SIG-M5 treated with dmso at 0.1 percent for 504 hours (cell line): ENCODE results near the gene PCDH17.

Experiments used
- DNase-seq: peaks from one replicate; lab custom pipeline; 2025; ENCODE audit not compliant: unreplicated experiment; lab: John Stamatoyannopoulos, UW

PCDH17 gene

GRCh38 chr13:57726981-57727380 lies 95.4 kb downstream of the PCDH17 start:
- DNase-seq: no peak

GRCh38 chr13:57734306-57734705 lies 102.8 kb downstream of the PCDH17 start:
- no peak for DNase-seq

DNA sequence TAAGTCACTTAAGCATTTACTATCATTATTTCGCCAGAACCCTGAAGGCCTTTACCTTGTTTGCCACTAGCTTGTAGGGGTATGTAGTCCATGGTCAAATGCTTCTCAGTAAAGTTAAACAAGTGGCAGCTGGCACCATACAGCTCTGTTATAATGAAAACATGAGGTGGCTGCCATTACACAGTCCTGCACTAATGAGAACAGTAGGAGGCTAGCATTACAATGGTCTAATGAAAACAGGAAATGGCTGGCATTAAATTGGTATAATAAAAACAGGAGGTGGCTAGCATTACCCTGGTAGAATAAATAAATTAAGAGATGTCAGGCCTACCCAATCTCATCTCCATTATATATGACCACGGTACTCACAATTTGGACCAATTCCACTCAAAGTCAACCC lies 107.5 kb downstream of the PCDH17 start:
- DNase-seq: no peak

DNA sequence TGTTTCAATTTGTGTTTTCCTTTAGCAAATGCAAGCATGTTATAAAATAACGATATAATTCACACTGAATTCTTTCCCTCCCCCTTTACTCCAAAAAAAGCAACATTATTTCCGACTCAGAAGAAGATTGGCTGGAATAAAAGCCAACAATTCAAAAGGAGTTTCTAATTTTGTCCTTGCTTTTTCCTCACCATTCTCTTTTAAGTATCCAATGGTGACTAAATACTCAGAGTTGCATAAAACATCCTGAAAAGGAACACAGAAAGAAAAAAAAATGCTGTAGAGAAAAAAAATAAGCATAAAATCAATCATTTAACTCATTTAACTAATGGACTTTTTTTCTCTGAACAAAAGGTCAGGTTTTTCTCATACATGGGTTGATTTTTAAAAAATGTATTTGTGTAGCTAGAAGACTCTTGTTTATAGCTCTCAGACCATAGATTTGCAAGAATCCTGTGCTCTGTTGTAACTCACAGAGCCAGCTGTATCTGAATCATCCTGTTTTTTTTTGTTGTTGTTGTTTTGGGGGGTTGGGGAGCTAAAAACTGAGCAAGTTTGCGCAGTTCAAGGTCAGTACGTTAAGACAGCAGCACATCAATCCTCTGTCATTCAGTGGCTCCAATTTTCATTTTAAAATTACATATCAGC lies 108.1 kb downstream of the PCDH17 start:
- DNase-seq: no peak

DNA sequence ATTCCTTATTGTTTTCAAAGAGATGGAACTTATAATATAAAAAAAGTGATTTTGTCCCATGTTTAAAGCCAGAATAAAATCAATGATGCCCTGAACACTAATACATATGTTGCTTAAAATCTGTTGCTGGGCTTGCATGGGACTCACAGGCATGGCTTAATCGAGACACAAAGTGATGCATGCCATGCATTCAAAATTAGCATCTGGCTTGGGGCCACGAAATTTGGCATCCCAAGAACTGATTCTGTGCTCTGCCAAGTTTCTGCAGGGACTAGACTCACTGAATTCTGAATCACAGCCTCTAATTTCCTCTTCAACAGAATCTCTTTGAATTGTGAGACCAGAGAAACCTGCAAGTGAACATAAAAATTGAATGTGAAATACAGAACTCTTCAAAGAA lies 109.2 kb downstream of the PCDH17 start:
- no peak for DNase-seq

DNA sequence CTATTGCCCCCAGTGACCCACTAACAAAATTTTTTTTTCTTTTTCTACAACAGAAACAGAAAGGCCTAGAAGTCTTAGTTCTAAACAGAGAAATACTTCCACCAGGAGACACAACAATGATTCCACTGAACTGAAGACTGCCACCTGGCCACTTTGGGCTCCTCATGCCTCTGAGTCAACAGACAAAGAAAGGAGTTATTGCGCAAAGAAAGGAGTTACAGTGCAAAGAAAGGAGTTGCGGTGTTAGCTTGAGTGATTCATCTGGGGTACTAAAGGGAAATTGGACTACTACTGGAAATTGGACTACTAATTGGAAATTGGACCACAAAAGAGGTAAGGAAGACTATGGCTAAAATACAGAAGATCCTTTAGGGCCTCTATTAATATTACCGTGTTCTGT lies 116.6 kb downstream of the PCDH17 start:
- DNase-seq: peak; percentile 29

- no peak for DNase-seq
These were observed 129.4 kb downstream of the PCDH17 start for GRCh38 chr13:57760951-57761350.

DNA sequence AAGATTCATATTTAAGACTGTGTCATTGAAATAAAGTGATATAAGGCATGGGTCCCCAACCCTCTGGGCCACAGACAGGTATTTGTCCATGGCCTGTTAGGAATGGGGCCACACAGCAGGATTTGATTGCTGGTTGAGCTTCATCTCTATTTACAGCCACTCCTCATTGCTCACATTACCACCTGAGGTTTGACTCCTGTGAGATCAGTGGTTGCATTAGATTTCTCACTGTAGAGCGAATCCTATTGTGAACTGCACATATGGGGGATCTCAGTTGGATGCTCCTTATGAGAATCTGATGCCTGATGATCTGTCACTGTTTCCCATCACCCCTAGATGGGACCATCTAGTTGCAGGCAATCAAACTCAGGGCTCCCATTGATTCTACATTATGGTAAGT lies 132.1 kb downstream of the PCDH17 start:
- DNase-seq: no peak
